Measurements from ENCODE around the gene APLF.

Gene APLF

DNA sequence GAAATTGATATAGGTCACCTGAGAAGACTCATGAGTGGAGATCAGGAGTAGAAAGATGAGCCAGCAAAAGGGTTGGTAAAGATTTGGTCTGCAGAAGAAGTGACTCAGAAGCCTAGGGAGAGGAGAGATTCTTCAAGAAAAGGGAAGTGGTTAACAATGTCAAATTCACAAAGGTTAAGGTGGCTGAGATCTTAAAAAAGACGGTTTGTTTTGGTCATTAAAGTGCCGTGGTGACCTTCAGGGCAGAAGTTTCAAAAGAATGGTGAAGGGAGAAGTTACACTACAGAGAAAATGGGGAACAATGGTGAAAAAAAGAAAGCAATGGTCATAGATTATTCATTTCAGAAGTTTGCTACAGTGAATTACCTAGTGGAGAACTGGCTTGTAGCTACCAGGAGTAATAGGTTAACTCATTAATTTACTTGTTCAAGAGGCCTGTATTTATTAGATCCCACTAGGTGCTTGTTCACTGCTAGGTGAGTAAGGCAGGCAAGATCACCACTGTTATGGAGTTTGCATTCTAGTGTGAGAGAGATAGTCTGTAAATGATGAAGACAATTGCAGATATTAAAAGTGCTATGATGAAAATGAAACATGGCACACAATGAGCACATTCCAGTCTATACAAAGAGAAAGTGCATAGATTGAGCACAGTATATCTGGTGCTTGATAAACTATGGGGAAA lies 43.3 kb upstream of the APLF start:
- intact Hi-C loops (cut with DNase I; ENCODE audit: low total_unique reads), result no loop called here
- Histone ChIP-seq H3K36me3 (no peaks in the 10 kb centered on the region), H3K4me3 (no peak overlapping the region), H3K4me1 (peaks cover 0 to 9% (median 0%) of the 10 kb centered on the region in 4 donors), H3K27me3 (no peaks in the 10 kb centered on the region), H3K9me3 (no peaks in the 10 kb centered on the region), H3K27ac (no peak overlapping the region)
- no peak for DNase-seq
- TF ChIP-seq, protein P1, sequence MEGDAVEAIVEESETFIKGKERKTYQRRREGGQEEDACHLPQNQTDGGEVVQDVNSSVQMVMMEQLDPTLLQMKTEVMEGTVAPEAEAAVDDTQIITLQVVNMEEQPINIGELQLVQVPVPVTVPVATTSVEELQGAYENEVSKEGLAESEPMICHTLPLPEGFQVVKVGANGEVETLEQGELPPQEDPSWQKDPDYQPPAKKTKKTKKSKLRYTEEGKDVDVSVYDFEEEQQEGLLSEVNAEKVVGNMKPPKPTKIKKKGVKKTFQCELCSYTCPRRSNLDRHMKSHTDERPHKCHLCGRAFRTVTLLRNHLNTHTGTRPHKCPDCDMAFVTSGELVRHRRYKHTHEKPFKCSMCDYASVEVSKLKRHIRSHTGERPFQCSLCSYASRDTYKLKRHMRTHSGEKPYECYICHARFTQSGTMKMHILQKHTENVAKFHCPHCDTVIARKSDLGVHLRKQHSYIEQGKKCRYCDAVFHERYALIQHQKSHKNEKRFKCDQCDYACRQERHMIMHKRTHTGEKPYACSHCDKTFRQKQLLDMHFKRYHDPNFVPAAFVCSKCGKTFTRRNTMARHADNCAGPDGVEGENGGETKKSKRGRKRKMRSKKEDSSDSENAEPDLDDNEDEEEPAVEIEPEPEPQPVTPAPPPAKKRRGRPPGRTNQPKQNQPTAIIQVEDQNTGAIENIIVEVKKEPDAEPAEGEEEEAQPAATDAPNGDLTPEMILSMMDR (IDR thresholded peaks at IDR 0.05), result no peak

DNA sequence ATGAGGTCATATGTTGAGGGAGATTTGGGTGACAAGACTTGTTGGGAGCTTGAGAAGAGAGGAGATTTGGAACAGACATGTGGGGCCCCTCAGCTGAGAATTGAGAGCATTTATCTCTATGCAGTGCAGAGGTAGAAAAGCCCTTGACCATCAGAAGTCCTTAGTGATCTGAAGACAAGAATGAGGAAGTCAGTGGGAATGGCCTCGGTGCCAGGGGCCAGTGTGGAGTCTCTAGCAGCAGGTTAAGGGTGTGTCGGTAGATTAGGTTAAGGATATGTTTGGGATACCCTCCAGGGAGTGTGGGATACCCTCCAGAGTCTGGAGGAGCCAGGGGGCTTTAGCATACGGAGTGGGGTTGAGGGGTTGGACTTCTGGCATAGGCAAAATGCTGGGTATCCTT lies 41.9 kb upstream of the APLF start:
- DNase-seq, result no peak
- Histone ChIP-seq H3K27ac (no peak overlapping the region), H3K36me3 (no peaks in the 10 kb centered on the region), H3K4me3 (no peak overlapping the region), H3K27me3 (no peaks in the 10 kb centered on the region), H3K9me3 (no peaks in the 10 kb centered on the region), H3K4me1 (peaks cover 0 to 9% (median 0%) of the 10 kb centered on the region in 4 donors)
- TF ChIP-seq, protein P1 (IDR thresholded peaks at IDR 0.05), result no peak
- intact Hi-C loops (cut with DNase I; ENCODE audit: low total_unique reads), result no loop called here

DNA sequence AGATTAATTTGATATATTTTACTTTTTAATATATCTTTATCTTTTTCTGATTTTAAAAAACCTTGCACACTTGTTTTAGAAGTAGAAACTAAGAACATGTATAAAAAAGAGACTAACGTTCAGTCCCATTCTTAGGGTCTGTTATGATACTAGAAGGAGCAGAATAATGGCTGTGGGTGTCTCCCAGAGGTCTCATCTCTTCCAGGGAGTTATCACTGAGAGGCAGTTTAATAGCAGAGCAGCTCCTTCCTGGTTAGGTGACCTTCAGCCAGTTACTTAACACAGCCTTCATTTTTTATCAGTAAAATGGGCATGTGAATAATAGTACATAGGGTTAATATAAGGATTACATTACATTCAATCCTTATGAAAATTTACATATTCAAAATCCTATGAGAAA lies 40.9 kb upstream of the APLF start:
- DNase-seq, result no peak
- TF ChIP-seq, protein P1 (IDR thresholded peaks at IDR 0.05), result no peak
- Histone ChIP-seq H3K36me3 (no peaks in the 10 kb centered on the region), H3K27ac (no peak overlapping the region), H3K4me3 (no peak overlapping the region), H3K4me1 (peaks cover 0 to 14% (median 0%) of the 10 kb centered on the region in 4 donors), H3K9me3 (no peaks in the 10 kb centered on the region), H3K27me3 (no peaks in the 10 kb centered on the region)
- intact Hi-C loops (cut with DNase I; ENCODE audit: low total_unique reads), result no loop called here

DNA sequence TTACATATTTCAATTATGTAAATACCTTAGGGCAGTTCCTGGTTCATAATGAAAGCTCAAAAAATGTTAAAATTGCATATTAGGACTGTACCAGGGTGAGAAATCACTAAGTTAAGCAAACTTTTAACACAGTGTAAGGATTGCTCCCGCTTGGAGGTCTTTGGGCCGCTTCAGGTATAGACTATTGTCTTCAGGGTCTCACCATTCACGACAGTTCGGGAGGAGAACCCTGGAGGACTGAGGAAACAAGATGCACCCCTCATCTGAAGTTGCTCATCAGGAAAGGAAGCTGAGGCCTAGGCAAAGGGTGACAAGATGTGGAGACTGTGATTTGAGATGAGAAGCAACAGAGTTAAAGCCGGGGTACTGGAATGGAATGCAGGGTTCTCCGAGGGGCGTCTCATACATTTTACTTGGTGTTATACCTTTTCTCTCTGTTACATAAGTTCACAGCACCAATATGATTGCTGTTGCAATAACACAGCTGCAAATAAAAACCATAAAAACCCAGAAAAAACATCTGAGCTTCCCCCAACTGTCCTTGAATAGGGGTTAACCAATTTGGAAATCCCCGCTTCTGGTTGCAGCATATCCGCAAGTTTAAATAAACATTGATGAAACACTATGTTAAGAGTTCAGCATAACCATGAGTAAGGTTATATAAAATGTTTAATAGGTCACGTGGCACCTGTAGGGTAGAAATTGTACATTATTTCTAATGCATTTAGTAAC lies 40.4 kb upstream of the APLF start:
- intact Hi-C loops (cut with DNase I; ENCODE audit: low total_unique reads), result no loop called here
- no peak overlapping the region for H3K27ac ChIP-seq
- TF ChIP-seq, protein P1 (IDR thresholded peaks at IDR 0.05), result no peak
- H3K9me3 ChIP-seq, result no peaks in the 10 kb centered on the region
- H3K27me3 ChIP-seq, result no peaks in the 10 kb centered on the region
- H3K4me1 ChIP-seq, result peaks cover 0 to 20% (median 0%) of the 10 kb centered on the region in 4 donors
- no peaks in the 10 kb centered on the region for H3K36me3 ChIP-seq
- no peak overlapping the region for H3K4me3 ChIP-seq
- no peak for DNase-seq

DNA sequence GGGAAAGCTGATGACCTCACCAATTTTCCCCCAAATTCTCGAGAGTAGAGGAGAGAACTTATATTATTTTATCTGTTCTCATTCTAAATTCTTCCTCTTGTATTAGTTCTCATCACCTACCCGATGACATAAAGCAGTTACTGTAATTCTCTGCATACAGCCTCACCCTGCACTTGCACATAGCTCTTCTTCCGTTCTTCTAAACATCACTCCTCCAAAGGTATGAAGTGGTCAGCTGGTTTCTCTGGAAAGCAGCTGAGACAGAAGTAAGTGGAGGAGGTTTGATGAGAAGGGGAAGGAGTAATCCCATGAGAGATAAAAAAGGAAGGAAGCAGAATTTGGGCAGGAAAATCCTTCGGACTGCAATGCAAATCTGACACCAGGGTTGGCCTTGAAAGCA lies 39.3 kb upstream of the APLF start:
- DNase-seq, result no peak
- Histone ChIP-seq H3K4me3 (no peak overlapping the region), H3K9me3 (no peaks in the 10 kb centered on the region), H3K4me1 (peaks cover 0 to 21% (median under 1%) of the 10 kb centered on the region in 4 donors), H3K36me3 (no peaks in the 10 kb centered on the region), H3K27me3 (no peaks in the 10 kb centered on the region), H3K27ac (no peak overlapping the region)
- TF ChIP-seq, protein P1 (IDR thresholded peaks at IDR 0.05), result no peak
- intact Hi-C loops (cut with DNase I; ENCODE audit: low total_unique reads), result no loop called here
